K562 (cell line): ENCODE data around the gene ME3. TPM values are rescaled to one million over a fixed set of nuclear protein-coding genes. Genes with fewer than 3 reads are reported as not detected.

Experiments
- ATAC-seq: fragments of 200-7000 bp; cut with Tn5 transposase; 3 replicates; pipeline ENCODE4 v1.9.1; 2020; ENCODE audit warnings: moderate library complexity
- BruUV-seq: library from RNA; stranded (reverse); fragments of 400-500 nt; replicated peaks from 2 replicates; lab custom pipeline; 2021; lab: Mats Ljungman, UMichigan
- CTCF ChIA-PET: fragments of 300-600 bp; formaldehyde crosslinking; extraction: SDS; loops from one replicate; lab custom pipeline; 2021; ENCODE audit warnings: low intra/inter-chr PET ratio; lab: Yijun Ruan, JAX
- POLR2A ChIA-PET: fragments of 300-600, 350-650 bp; sonication (Branson Sonifier 250); formaldehyde crosslinking; extraction: SDS; loops from one replicate; lab custom pipeline; 2021; ENCODE audit warnings: antibody characterized with exemption, inconsistent platforms; lab: Yijun Ruan, JAX
- DNase-seq, 4 experiments: peaks; one replicate each; pipeline versions ENCODE4 v3.0.0 to v3.0.0-alpha.2; 2011 to 2018; ENCODE audit warnings: low spot score in 3 of 4, mixed read lengths in 3 of 4; ENCODE audit errors: extremely low read depth in 1 of 4
- FAIRE-seq: peaks from 2 replicates; lab custom pipeline; 2011; peaks lifted over from hg19 to GRCh38; lab: Jason Lieb, UNC
- H2AFZ ChIP-seq: 2 replicates; pipeline ENCODE4 v1.6.0; 2011; ENCODE audit warnings: low read depth, low read length, control low read depth, inconsistent platforms
- H3K27ac ChIP-seq: fragments of 200-600 bp; 3 replicates; pipeline ENCODE4 v1.8.0; 2011; ENCODE audit warnings: low read depth, mild to moderate bottlenecking, control low read depth, inconsistent platforms, low read length, moderate library complexity, mixed read lengths; ENCODE audit errors: extremely low read depth
- H3K27me3 ChIP-seq, 2 experiments: fragments of 300-600 bp in 1 of 2; 2 replicates in 1 of 2; 3 replicates in 1 of 2; pipeline versions ENCODE4 v1.6.0 to v1.8.0; 2011; ENCODE audit warnings: inconsistent platforms in 2 of 2, low read length in 2 of 2, mild to moderate bottlenecking in 1 of 2, mixed read lengths in 1 of 2, moderate library complexity in 1 of 2; ENCODE audit not compliant: control insufficient read depth in 2 of 2, insufficient read depth in 2 of 2
- H3K36me3 ChIP-seq: fragments of 300-600 bp; 3 replicates; pipeline ENCODE4 v1.8.0; 2011; ENCODE audit warnings: mild to moderate bottlenecking, low read length, inconsistent platforms; ENCODE audit not compliant: control insufficient read depth, insufficient read depth
- H3K4me1 ChIP-seq, 2 experiments: fragments of 200-600 bp in 1 of 2; replicated peaks in 1 of 2; 2 replicates in 1 of 2; 3 replicates in 1 of 2; pipeline versions ENCODE4 v1.5.1 to v1.8.0; 2011; ENCODE audit warnings: inconsistent platforms in 2 of 2, low read length in 2 of 2, mild to moderate bottlenecking in 1 of 2, mixed read lengths in 1 of 2, moderate library complexity in 1 of 2; ENCODE audit not compliant: control insufficient read depth in 2 of 2, insufficient read depth in 2 of 2
- H3K4me2 ChIP-seq: 2 replicates; pipeline ENCODE4 v1.6.1; 2011; ENCODE audit warnings: low read length, control low read depth, inconsistent platforms, mixed read lengths; ENCODE audit not compliant: insufficient read depth
- H3K4me3 ChIP-seq: fragments of 200-600 bp; sonication (generic), shearing (Covaris generic); 2 replicates; pipeline ENCODE4 v1.5.1; 2016; ENCODE audit warnings: control low read depth, inconsistent platforms
- H3K79me2 ChIP-seq: fragments of 200-600 bp; 3 replicates; pipeline ENCODE4 v1.8.0; 2011; ENCODE audit warnings: low read length, inconsistent platforms; ENCODE audit not compliant: control insufficient read depth, insufficient read depth
- H3K9ac ChIP-seq, 2 experiments: 2 replicates each; pipeline versions ENCODE4 v1.6.0 to v1.6.1; 2011; ENCODE audit warnings: low read depth in 2 of 2, low read length in 2 of 2, control low read depth in 1 of 2, inconsistent platforms in 1 of 2, mild to moderate bottlenecking in 1 of 2, mixed read lengths in 1 of 2; ENCODE audit not compliant: insufficient read depth in 1 of 2
- H3K9me1 ChIP-seq: one replicate; pipeline ENCODE4 v1.6.0; 2011; ENCODE audit warnings: inconsistent platforms, mild to moderate bottlenecking, low read length, moderate library complexity; ENCODE audit not compliant: control insufficient read depth, insufficient read depth
- H3K9me3 ChIP-seq: replicated peaks from 2 replicates; pipeline ENCODE4 v1.5.1; 2011; ENCODE audit warnings: low read depth, low read length, inconsistent platforms; ENCODE audit not compliant: control insufficient read depth, insufficient read depth
- H4K20me1 ChIP-seq: replicated peaks from 2 replicates; pipeline ENCODE4 v1.6.1; 2011; ENCODE audit warnings: low read length, inconsistent platforms, mixed read lengths; ENCODE audit not compliant: control insufficient read depth, insufficient read depth
- CBFA2T3 ChIP-seq: fragments of 450-650 bp; IDR thresholded peaks from 2 replicates; pipeline ENCODE4 v1.6.1; 2017
- FOXA3 ChIP-seq, 2 experiments: fragments of 450-650 bp in 1 of 2; sonication (generic) in 1 of 2; formaldehyde crosslinking; IDR thresholded peaks in 1 of 2; conservative IDR thresholded peaks in 1 of 2; 2 replicates each; pipeline versions ENCODE4 v1.4.0 to v1.8.0; 2020 to 2022; ENCODE audit warnings: mild to moderate bottlenecking in 2 of 2, missing genetic modification reagents in 1 of 2
- HDAC1 ChIP-seq, 2 experiments: fragments of 450-650 bp; IDR thresholded peaks; 2 replicates each; pipeline ENCODE4 v1.6.1; 2016 to 2017; ENCODE audit warnings: inconsistent platforms in 1 of 2, mild to moderate bottlenecking in 1 of 2, moderate library complexity in 1 of 2
- NFYB ChIP-seq: IDR thresholded peaks from 2 replicates; pipeline ENCODE4 v1.6.1; 2011; ENCODE audit warnings: mild to moderate bottlenecking, moderate library complexity; ENCODE audit not compliant: insufficient read length; ENCODE audit errors: extremely low read depth
- NRF1 ChIP-seq, 2 experiments: fragments of 450-650 bp; IDR thresholded peaks in 1 of 2; conservative IDR thresholded peaks in 1 of 2; 2 replicates each; pipeline ENCODE4 v1.6.1; 2014; ENCODE audit warnings: mild to moderate bottlenecking in 2 of 2
- RBM25 ChIP-seq: fragments of 200-400 bp; formaldehyde crosslinking; IDR thresholded peaks from 2 replicates; pipeline ENCODE4 v1.6.1; 2018; ENCODE audit warnings: low read length, low read depth, moderate library complexity; ENCODE audit not compliant: severe bottlenecking
- RERE ChIP-seq: sonication (generic); formaldehyde crosslinking; IDR thresholded peaks from 2 replicates; pipeline ENCODE4 v1.8.0; 2023; ENCODE audit warnings: missing genetic modification reagents, mild to moderate bottlenecking, borderline replicate concordance
- SMARCE1 ChIP-seq: fragments of 450-650 bp; IDR thresholded peaks from 2 replicates; pipeline ENCODE4 v1.7.1; 2016; ENCODE audit warnings: mild to moderate bottlenecking
- TAF7 ChIP-seq: fragments of 450-650 bp; IDR thresholded peaks from 2 replicates; pipeline ENCODE4 v1.6.1; 2016; ENCODE audit warnings: missing genetic modification characterization, missing compliant biosample characterization
- WGBS: fragments of 100-300 bp; shearing (Covaris generic); methylation state at CpG from one replicate; pipeline ENCODE4 v1.1.6; 2016; ENCODE audit warnings: low coverage, mixed read lengths; ENCODE audit not compliant: insufficient coverage; ENCODE audit errors: missing lambda C conversion rate; 5-methylcytosine and 5-hydroxymethylcytosine counted together
- in situ Hi-C: fragments of 300-500 bp; cut with MboI; formaldehyde crosslinking; loops from 4 replicates; pipeline ENCODE4 v1.15.0; 2018; ENCODE audit warnings: inconsistent platforms, mixed read lengths
- intact Hi-C: fragments of 100-400 bp; cut with micrococcal nuclease; formaldehyde crosslinking; loops from 2 replicates; pipeline ENCODE4 v1.14.2; 2022
- polyA plus RNA-seq, 8 experiments: library from polyadenylated mRNA; depleted of rRNA in 4 of 8; stranded (reverse) in 5 of 8; unstranded in 3 of 8; fragments of >200 nt; fragmentation: Nextera tagmentation in 2 of 8; fragmentation: Illumina TruSeq in 1 of 8; extraction: Ambion mirVana in 2 of 8; extraction: Trizol in 1 of 8; gene quantifications; 2 replicates each; pipeline versions ENCODE4 v1.2.1 to v1.2.3, GENCODE V29; 2011 to 2014; ENCODE audit warnings: inconsistent platforms in 1 of 8, missing spikeins in 1 of 8
- total RNA-seq, 7 experiments: library from RNA; depleted of rRNA in 6 of 7; stranded (reverse); fragments of >200 nt in 6 of 7; fragmentation: Illumina TruSeq in 2 of 7; extraction: Trizol in 2 of 7; gene quantifications; 2 replicates each; pipeline versions ENCODE4 v1.2.1 to v1.2.3, GENCODE V29; 2011 to 2021; ENCODE audit warnings: low replicate concordance in 1 of 7

The ME3 gene
- total and polyA plus RNA-seq, 9 of the 15 experiments (the other 6 are each of a cell fraction or from before 2014, with no cell fraction given) = not detected

GRCh38 chr11:86478348-86478747 is 194.1 kb downstream of the ME3 start:
- CTCF ChIA-PET = no interaction called here
- Histone ChIP-seq H3K4me3 (no peak overlapping the region), H3K9me1 (no peaks in the 10 kb centered on the region), H3K36me3 (no peaks in the 10 kb centered on the region), H3K9ac (no peak overlapping the region), H4K20me1 (no peaks in the 10 kb centered on the region), H3K79me2 (no peaks in the 10 kb centered on the region), H3K27me3 (0 out of 5 replicates have a peak, but pooled peaks cover 0 to 3% of the 10 kb centered on the region in 2 experiments), H3K9me3 (no peaks in the 10 kb centered on the region), H3K4me1 (peaks cover 0 to 4% of the 10 kb centered on the region in 2 experiments; a peak in 4 of 5 replicates), H3K4me2 (no peak overlapping the region), H2AFZ (no peak overlapping the region), H3K27ac (no peak overlapping the region)
- ATAC-seq (no peak), DNase-seq (no peak), FAIRE-seq (no peak)
- POLR2A ChIA-PET = interaction anchor here (0.8 kb wide), 1 partner anchor 409 kb away, joined by 3 read pairs; no protein-coding TSS in a partner anchor
- intact Hi-C loops (no loop called here), in situ Hi-C loops (no loop called here)
- BruUV-seq = no TSS peak
- TF ChIP-seq NRF1 (conservative IDR thresholded peaks at IDR 0.05 in 1 of 2, IDR thresholded peaks at IDR 0.05 in 1 of 2) (no peak), RBM25 (peak; percentile 58), TAF7 (tag) (no peak)

GRCh38 chr11:86477495-86478155 is 194.8 kb downstream of the ME3 start:
- Histone ChIP-seq H3K9me3 (no peaks in the 10 kb centered on the region), H3K4me1 (peaks cover 0 to 5% of the 10 kb centered on the region in 2 experiments; a peak in 4 of 5 replicates), H3K36me3 (no peaks in the 10 kb centered on the region), H3K4me2 (no peak overlapping the region), H3K27me3 (peaks cover 0 to 9% of the 10 kb centered on the region in 2 experiments; a peak in 2 of 5 replicates), H3K9me1 (no peaks in the 10 kb centered on the region), H2AFZ (peak overlapping the region; percentile 32; the same call in 1 of the 2 replicates), H3K79me2 (no peaks in the 10 kb centered on the region), H3K27ac (no peak overlapping the region), H4K20me1 (no peaks in the 10 kb centered on the region), H3K9ac (no peak overlapping the region), H3K4me3 (no peak overlapping the region)
- 13% methylated on average over 5 of the region's 5 CpGs for WGBS
- no TSS peak for BruUV-seq
- peak in 2 of 4 experiments; percentile 49 to 60 for DNase-seq
- intact Hi-C loops (no loop called here), in situ Hi-C loops (no loop called here)
- POLR2A ChIA-PET = no interaction called here
- CTCF ChIA-PET = no interaction called here
- ATAC-seq = peak; percentile 81
- peak; percentile 64 for FAIRE-seq
- TF ChIP-seq SMARCE1 = peak; percentile 20; the same call in 1 of the 2 replicates
- TF ChIP-seq RERE (CRISPR knock-in tag) = no peak
- peak; percentile 39 for TF ChIP-seq NFYB
- peak in 1 of 2 experiments; percentile 53; a peak in 2 of 4 replicates for TF ChIP-seq HDAC1 (IDR thresholded peaks at IDR 0.05)
- TF ChIP-seq FOXA3 (CRISPR knock-in tag; conservative IDR thresholded peaks at IDR 0.05 in 1 of 2, IDR thresholded peaks at IDR 0.05 in 1 of 2) = peak in 1 of 2 experiments; percentile 68; a peak in 2 of 4 replicates
- peak; percentile 25; the same call in 1 of the 2 replicates for TF ChIP-seq CBFA2T3
